Fibroblast of the aortic adventitia (primary cell): Measurements from ENCODE around the gene OPA3. TPM values are rescaled to one million over a fixed set of nuclear protein-coding genes. Genes with fewer than 3 reads are reported as not detected.

Experiments
- DNase-seq: peaks from one replicate; pipeline ENCODE4 v3.0.0-alpha.2; 2010; ENCODE audit warnings: low read depth
- H3K4me3 ChIP-seq: 2 replicates; pipeline ENCODE4 v1.5.1; 2011; ENCODE audit warnings: low read depth, mild to moderate bottlenecking, control low read depth, low read length, moderate library complexity
- total RNA-seq: library from RNA; depleted of rRNA; stranded (reverse); fragments of >200 nt; gene quantifications from 2 replicates; pipeline ENCODE4 v1.2.3, GENCODE V29; 2012; ENCODE audit warnings: low replicate concordance
- TF ChIP-seq, protein P1 (sequence below): IDR thresholded peaks from 2 replicates; pipeline ENCODE4 v1.5.1; 2011; ENCODE audit warnings: mild to moderate bottlenecking, low read length, control low read depth, inconsistent platforms; ENCODE audit not compliant: insufficient read depth

The OPA3 gene
- total RNA-seq, 1 donor, result 8.8 TPM

DNA sequence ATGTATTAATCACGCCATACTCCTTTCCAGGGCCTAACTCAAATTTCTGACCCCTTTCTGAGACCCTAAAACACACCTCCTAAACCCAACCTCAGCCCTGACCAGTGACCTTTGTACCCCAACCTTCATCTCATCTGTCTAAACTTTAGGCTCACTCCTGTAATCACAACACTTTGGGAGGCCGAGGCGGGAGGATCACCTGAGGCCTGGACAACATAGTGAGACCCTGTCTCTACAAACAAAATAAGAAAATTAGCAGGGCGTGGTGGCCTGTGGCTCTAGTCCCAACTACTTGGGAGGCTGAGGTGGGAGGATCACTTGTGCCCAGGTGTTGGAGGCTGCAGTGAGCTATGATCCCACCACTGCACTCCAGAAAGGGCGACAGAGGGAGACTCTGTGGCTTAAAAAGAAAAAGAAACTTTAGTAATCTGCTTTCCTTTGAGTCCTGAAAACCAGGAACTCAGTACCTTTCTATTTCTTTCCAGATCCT, 92.4 kb downstream of the OPA3 start:
- no peak for DNase-seq
- TF ChIP-seq, protein P1, sequence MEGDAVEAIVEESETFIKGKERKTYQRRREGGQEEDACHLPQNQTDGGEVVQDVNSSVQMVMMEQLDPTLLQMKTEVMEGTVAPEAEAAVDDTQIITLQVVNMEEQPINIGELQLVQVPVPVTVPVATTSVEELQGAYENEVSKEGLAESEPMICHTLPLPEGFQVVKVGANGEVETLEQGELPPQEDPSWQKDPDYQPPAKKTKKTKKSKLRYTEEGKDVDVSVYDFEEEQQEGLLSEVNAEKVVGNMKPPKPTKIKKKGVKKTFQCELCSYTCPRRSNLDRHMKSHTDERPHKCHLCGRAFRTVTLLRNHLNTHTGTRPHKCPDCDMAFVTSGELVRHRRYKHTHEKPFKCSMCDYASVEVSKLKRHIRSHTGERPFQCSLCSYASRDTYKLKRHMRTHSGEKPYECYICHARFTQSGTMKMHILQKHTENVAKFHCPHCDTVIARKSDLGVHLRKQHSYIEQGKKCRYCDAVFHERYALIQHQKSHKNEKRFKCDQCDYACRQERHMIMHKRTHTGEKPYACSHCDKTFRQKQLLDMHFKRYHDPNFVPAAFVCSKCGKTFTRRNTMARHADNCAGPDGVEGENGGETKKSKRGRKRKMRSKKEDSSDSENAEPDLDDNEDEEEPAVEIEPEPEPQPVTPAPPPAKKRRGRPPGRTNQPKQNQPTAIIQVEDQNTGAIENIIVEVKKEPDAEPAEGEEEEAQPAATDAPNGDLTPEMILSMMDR, result no peak
- H3K4me3 ChIP-seq, result peak overlapping the region; percentile 71

DNA sequence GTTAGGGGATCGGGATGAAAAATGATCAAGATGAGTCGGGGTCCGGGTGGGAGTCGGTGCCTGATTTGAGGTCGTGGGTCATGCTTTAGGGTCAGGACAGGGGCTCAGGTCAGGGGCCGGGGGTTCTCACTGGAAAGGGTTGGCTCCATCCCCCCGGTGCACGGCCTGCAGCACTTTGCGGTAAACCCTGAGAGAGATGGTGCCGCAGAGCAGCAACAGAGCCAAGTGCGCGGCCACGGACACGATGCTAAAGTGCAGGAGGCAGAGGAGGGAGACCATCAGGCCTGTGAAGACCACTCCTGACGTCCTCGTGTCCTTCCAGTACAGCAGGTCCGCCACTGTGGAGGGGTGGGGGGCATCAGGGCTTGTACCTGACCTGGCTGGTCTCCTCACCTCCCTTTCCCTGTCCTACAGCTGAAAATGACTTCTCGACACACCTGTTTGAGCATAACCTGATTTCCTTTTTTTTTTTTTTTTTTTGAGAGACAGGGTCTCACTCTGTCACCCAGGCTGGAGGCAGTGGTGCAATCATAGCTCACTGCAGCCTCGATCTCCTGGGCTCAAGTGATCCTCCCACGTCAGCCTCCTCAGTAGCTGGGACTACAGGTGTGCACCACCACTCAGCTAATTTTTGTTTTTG, 95.3 kb downstream of the OPA3 start:
- H3K4me3 ChIP-seq, result no peak overlapping the region
- TF ChIP-seq, protein P1, result no peak
- no peak for DNase-seq

GRCh38 chr19:45488708-45489107, 95.9 kb downstream of the OPA3 start:
- no peak for DNase-seq
- TF ChIP-seq, protein P1, result no peak
- no peak overlapping the region for H3K4me3 ChIP-seq

DNA sequence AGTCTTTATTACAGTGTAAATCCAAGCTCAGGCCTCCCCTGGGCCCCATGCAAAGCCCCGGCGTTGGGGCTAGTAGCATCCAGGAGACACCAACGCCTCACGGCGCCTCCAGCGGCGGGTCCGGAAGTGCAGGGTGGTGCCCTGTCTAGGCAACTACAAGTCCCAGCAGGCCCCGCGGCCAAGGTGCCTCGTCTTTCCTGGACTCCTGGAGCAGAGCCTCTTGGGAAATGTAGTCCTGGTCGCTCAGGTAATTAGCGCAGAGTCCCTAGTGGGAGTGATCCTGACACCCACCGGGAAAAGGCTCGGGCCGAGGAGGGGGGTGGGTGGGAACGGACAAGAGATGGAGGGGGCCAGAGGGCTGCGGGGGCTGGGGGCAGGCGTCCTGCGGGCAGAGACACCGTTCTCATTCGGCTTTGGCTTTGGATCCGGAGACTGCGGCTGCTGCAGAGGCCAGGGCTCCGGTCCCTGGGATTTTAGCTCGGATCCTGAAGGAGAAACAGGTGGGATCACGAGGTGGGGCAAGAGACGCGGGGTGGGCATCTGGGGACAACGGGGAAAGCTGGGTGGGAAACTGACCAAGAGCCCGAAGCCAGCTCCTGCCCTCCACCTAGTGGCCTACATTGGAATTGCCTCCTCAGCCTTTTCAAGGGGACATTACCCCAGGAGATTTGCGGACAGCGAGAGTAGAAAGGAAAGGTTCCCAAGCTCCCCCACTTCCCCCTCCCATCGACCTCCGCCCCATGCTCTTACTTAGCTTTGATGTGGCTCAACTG, 99.1 kb downstream of the OPA3 start:
- DNase-seq, result peak; percentile 93
- H3K4me3 ChIP-seq, result peak overlapping the region; percentile 77
- TF ChIP-seq, protein P1, result peak; percentile 97

GRCh38 chr19:45484273-45484945, 100.2 kb downstream of the OPA3 start:
- DNase-seq, result no peak

DNA sequence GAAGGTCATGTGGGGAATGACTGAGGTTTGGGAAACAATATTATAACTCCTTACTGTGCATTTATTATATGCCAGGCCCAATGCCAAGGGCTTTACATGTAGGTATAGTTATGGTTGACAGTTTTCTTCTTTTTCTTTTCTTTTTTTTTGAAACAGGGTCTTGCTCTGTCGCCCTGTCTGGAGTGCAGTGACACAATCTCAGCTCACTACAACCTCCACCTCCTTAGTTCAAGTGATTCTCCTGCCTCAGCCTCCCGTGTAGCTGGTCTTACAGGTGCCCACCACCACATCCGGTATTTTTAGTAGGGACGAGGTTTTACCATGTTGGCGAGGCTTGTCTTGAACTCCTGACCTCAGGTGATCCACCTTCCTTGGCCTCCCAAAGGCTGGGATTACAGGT, 101.6 kb downstream of the OPA3 start:
- TF ChIP-seq, protein P1, result no peak
- no peak for DNase-seq
- H3K4me3 ChIP-seq, result no peak overlapping the region

More at GRCh38 chr19:45484273-45484945, 100.2 kb downstream of the OPA3 start:
- TF ChIP-seq, protein P1, result no peak
- no peak overlapping the region for H3K4me3 ChIP-seq
